K562 (cell line): ENCODE data around the gene UNC13A. TPM values are rescaled to one million over a fixed set of nuclear protein-coding genes. Genes with fewer than 3 reads are reported as not detected.

Experiments used
- ATAC-seq: fragments of 200-7000 bp; cut with Tn5 transposase; 3 replicates; pipeline ENCODE4 v1.9.1; 2020; ENCODE audit warnings: moderate library complexity
- BruUV-seq: library from RNA; stranded (reverse); fragments of 400-500 nt; replicated peaks from 2 replicates; lab custom pipeline; 2021; lab: Mats Ljungman, UMichigan
- CTCF ChIA-PET: fragments of 300-600 bp; formaldehyde crosslinking; extraction: SDS; loops from one replicate; lab custom pipeline; 2021; ENCODE audit warnings: low intra/inter-chr PET ratio; lab: Yijun Ruan, JAX
- POLR2A ChIA-PET: fragments of 300-600, 350-650 bp; sonication (Branson Sonifier 250); formaldehyde crosslinking; extraction: SDS; loops from one replicate; lab custom pipeline; 2021; ENCODE audit warnings: antibody characterized with exemption, inconsistent platforms; lab: Yijun Ruan, JAX
- DNase-seq, 4 experiments: peaks; one replicate each; pipeline versions ENCODE4 v3.0.0 to v3.0.0-alpha.2; 2011 to 2018; ENCODE audit warnings: low spot score in 3 of 4, mixed read lengths in 3 of 4; ENCODE audit errors: extremely low read depth in 1 of 4
- FAIRE-seq: peaks from 2 replicates; lab custom pipeline; 2011; peaks lifted over from hg19 to GRCh38; lab: Jason Lieb, UNC
- H2AFZ ChIP-seq: 2 replicates; pipeline ENCODE4 v1.6.0; 2011; ENCODE audit warnings: low read depth, low read length, control low read depth, inconsistent platforms
- H3K27ac ChIP-seq: fragments of 200-600 bp; 3 replicates; pipeline ENCODE4 v1.8.0; 2011; ENCODE audit warnings: low read depth, mild to moderate bottlenecking, control low read depth, inconsistent platforms, low read length, moderate library complexity, mixed read lengths; ENCODE audit errors: extremely low read depth
- H3K27me3 ChIP-seq, 2 experiments: fragments of 300-600 bp in 1 of 2; 2 replicates in 1 of 2; 3 replicates in 1 of 2; pipeline versions ENCODE4 v1.6.0 to v1.8.0; 2011; ENCODE audit warnings: inconsistent platforms in 2 of 2, low read length in 2 of 2, mild to moderate bottlenecking in 1 of 2, mixed read lengths in 1 of 2, moderate library complexity in 1 of 2; ENCODE audit not compliant: control insufficient read depth in 2 of 2, insufficient read depth in 2 of 2
- H3K36me3 ChIP-seq: fragments of 300-600 bp; 3 replicates; pipeline ENCODE4 v1.8.0; 2011; ENCODE audit warnings: mild to moderate bottlenecking, low read length, inconsistent platforms; ENCODE audit not compliant: control insufficient read depth, insufficient read depth
- H3K4me1 ChIP-seq, 2 experiments: fragments of 200-600 bp in 1 of 2; replicated peaks in 1 of 2; 2 replicates in 1 of 2; 3 replicates in 1 of 2; pipeline versions ENCODE4 v1.5.1 to v1.8.0; 2011; ENCODE audit warnings: inconsistent platforms in 2 of 2, low read length in 2 of 2, mild to moderate bottlenecking in 1 of 2, mixed read lengths in 1 of 2, moderate library complexity in 1 of 2; ENCODE audit not compliant: control insufficient read depth in 2 of 2, insufficient read depth in 2 of 2
- H3K4me2 ChIP-seq: 2 replicates; pipeline ENCODE4 v1.6.1; 2011; ENCODE audit warnings: low read length, control low read depth, inconsistent platforms, mixed read lengths; ENCODE audit not compliant: insufficient read depth
- H3K4me3 ChIP-seq: fragments of 200-600 bp; sonication (generic), shearing (Covaris generic); 2 replicates; pipeline ENCODE4 v1.5.1; 2016; ENCODE audit warnings: control low read depth, inconsistent platforms
- H3K79me2 ChIP-seq: fragments of 200-600 bp; 3 replicates; pipeline ENCODE4 v1.8.0; 2011; ENCODE audit warnings: low read length, inconsistent platforms; ENCODE audit not compliant: control insufficient read depth, insufficient read depth
- H3K9ac ChIP-seq, 2 experiments: 2 replicates each; pipeline versions ENCODE4 v1.6.0 to v1.6.1; 2011; ENCODE audit warnings: low read depth in 2 of 2, low read length in 2 of 2, control low read depth in 1 of 2, inconsistent platforms in 1 of 2, mild to moderate bottlenecking in 1 of 2, mixed read lengths in 1 of 2; ENCODE audit not compliant: insufficient read depth in 1 of 2
- H3K9me1 ChIP-seq: one replicate; pipeline ENCODE4 v1.6.0; 2011; ENCODE audit warnings: inconsistent platforms, mild to moderate bottlenecking, low read length, moderate library complexity; ENCODE audit not compliant: control insufficient read depth, insufficient read depth
- H3K9me3 ChIP-seq: replicated peaks from 2 replicates; pipeline ENCODE4 v1.5.1; 2011; ENCODE audit warnings: low read depth, low read length, inconsistent platforms; ENCODE audit not compliant: control insufficient read depth, insufficient read depth
- H4K20me1 ChIP-seq: replicated peaks from 2 replicates; pipeline ENCODE4 v1.6.1; 2011; ENCODE audit warnings: low read length, inconsistent platforms, mixed read lengths; ENCODE audit not compliant: control insufficient read depth, insufficient read depth
- E2F8 ChIP-seq: fragments of 450-650 bp; IDR thresholded peaks from 2 replicates; pipeline ENCODE4 v1.7.1; 2018; ENCODE audit warnings: mild to moderate bottlenecking, low read depth; ENCODE audit not compliant: partially characterized antibody
- SIX5 ChIP-seq, 2 experiments: IDR thresholded peaks; 2 replicates each; pipeline ENCODE4 v1.6.1; 2011; ENCODE audit warnings: low read length in 2 of 2, borderline replicate concordance in 1 of 2, low read depth in 1 of 2, mild to moderate bottlenecking in 1 of 2, moderate library complexity in 1 of 2; ENCODE audit not compliant: insufficient read depth in 1 of 2
- ZFP91 ChIP-seq: sonication (generic); formaldehyde crosslinking; IDR thresholded peaks from 2 replicates; pipeline ENCODE4 v1.8.0; 2022; ENCODE audit warnings: mild to moderate bottlenecking, missing genetic modification reagents
- ZNF134 ChIP-seq: fragments of 250-450 bp; sonication (Bioruptor Pico); conservative IDR thresholded peaks from 2 replicates; pipeline ENCODE4 v1.4.0; 2020
- ZNF511 ChIP-seq: sonication (generic); formaldehyde crosslinking; IDR thresholded peaks from 2 replicates; pipeline ENCODE4 v1.8.0; 2022; ENCODE audit warnings: mild to moderate bottlenecking, missing genetic modification reagents
- WGBS: fragments of 100-300 bp; shearing (Covaris generic); methylation state at CpG from one replicate; pipeline ENCODE4 v1.1.6; 2016; ENCODE audit warnings: low coverage, mixed read lengths; ENCODE audit not compliant: insufficient coverage; ENCODE audit errors: missing lambda C conversion rate; 5-methylcytosine and 5-hydroxymethylcytosine counted together
- in situ Hi-C: fragments of 300-500 bp; cut with MboI; formaldehyde crosslinking; loops from 4 replicates; pipeline ENCODE4 v1.15.0; 2018; ENCODE audit warnings: inconsistent platforms, mixed read lengths
- intact Hi-C: fragments of 100-400 bp; cut with micrococcal nuclease; formaldehyde crosslinking; loops from 2 replicates; pipeline ENCODE4 v1.14.2; 2022
- polyA plus RNA-seq, 8 experiments: library from polyadenylated mRNA; depleted of rRNA in 4 of 8; stranded (reverse) in 5 of 8; unstranded in 3 of 8; fragments of >200 nt; fragmentation: Nextera tagmentation in 2 of 8; fragmentation: Illumina TruSeq in 1 of 8; extraction: Ambion mirVana in 2 of 8; extraction: Trizol in 1 of 8; gene quantifications; 2 replicates each; pipeline versions ENCODE4 v1.2.1 to v1.2.3, GENCODE V29; 2011 to 2014; ENCODE audit warnings: inconsistent platforms in 1 of 8, missing spikeins in 1 of 8
- total RNA-seq, 7 experiments: library from RNA; depleted of rRNA in 6 of 7; stranded (reverse); fragments of >200 nt in 6 of 7; fragmentation: Illumina TruSeq in 2 of 7; extraction: Trizol in 2 of 7; gene quantifications; 2 replicates each; pipeline versions ENCODE4 v1.2.1 to v1.2.3, GENCODE V29; 2011 to 2021; ENCODE audit warnings: low replicate concordance in 1 of 7

Gene UNC13A
- total and polyA plus RNA-seq, 9 of the 15 experiments (the other 6 are each of a cell fraction or from before 2014, with no cell fraction given): 0.03 to 1.0 (median 0.25) TPM

GRCh38 chr19:17659996-17660395, 28.2 kb downstream of the UNC13A start:
- Histone ChIP-seq H3K27ac (no peak overlapping the region), H3K4me3 (no peak overlapping the region), H3K27me3 (peaks cover 7 to 48% of the 10 kb centered on the region in 2 experiments; a peak in 4 of 5 replicates), H3K9ac (no peak overlapping the region), H3K4me2 (no peak overlapping the region), H3K9me3 (no peaks in the 10 kb centered on the region; the same call in 1 of the 2 replicates), H4K20me1 (no peaks in the 10 kb centered on the region), H2AFZ (no peak overlapping the region), H3K79me2 (no peaks in the 10 kb centered on the region), H3K9me1 (no peaks in the 10 kb centered on the region), H3K36me3 (no peaks in the 10 kb centered on the region), H3K4me1 (peaks cover 0 to 13% of the 10 kb centered on the region in 2 experiments; a peak in 2 of 5 replicates)
- no TSS peak for BruUV-seq
- FAIRE-seq (no peak), ATAC-seq (no peak), DNase-seq (no peak)
- in situ Hi-C loops: no loop called here
- ChIA-PET POLR2A (no interaction called here), CTCF (no interaction called here)
- 3% methylated on average over 7 of the region's 7 CpGs for WGBS
- intact Hi-C loops: no loop called here
- TF ChIP-seq ZNF134: no peak
- TF ChIP-seq ZFP91 (CRISPR knock-in tag): no peak
- TF ChIP-seq ZNF511: no peak
- no peak for TF ChIP-seq SIX5 (IDR thresholded peaks at IDR 0.05; ENCODE audit: borderline replicate concordance in 1 of 2, insufficient read depth in 1 of 2, low read depth in 1 of 2, low read length in 2 of 2)
- TF ChIP-seq E2F8: no peak
